Embryonic facial prominence (tissue), 1 donor: ENCODE data around the gene DSP.

Source experiments
- DNase-seq: peaks from one replicate; pipeline ENCODE4 v3.0.0-alpha.2; 2016; ENCODE audit errors: extremely low spot score

The DSP gene

GRCh38 chr6:7559651-7560385, 18.3 kb downstream of the DSP start:
- DNase-seq, result no peak

GRCh38 chr6:7561153-7561964, 19.9 kb downstream of the DSP start:
- DNase-seq, result no peak

DNA sequence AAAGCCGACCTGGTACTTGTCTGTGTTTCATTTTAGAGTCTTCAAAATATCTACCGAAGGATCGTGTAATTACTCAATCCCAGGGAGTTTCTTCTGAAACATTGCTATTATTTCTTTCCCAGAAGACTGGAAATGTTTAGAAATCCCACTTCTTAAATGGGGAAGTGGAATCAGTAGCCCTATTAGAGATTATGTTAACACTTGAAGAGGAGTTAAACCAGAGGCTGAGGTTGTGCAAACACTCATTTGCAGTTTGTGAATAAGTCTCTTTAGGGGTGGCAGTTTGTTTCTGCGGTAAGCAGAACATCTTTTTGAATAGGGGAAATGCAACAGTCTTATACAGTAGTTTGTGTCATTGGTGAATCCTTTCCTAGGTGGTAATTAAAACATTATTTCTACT, 21.3 kb downstream of the DSP start:
- DNase-seq, result no peak

- DNase-seq, result no peak
Observed at GRCh38 chr6:7566107-7566506, 24.6 kb downstream of the DSP start.

- DNase-seq, result no peak
Observed at GRCh38 chr6:7566617-7567173, 25.2 kb downstream of the DSP start.

- no peak for DNase-seq
Observed at GRCh38 chr6:7568021-7568420, 26.6 kb downstream of the DSP start.

- no peak for DNase-seq
Observed at GRCh38 chr6:7569082-7569481, 27.6 kb downstream of the DSP start.

- no peak for DNase-seq
Observed at GRCh38 chr6:7572213-7572943, 30.9 kb downstream of the DSP start.

DNA sequence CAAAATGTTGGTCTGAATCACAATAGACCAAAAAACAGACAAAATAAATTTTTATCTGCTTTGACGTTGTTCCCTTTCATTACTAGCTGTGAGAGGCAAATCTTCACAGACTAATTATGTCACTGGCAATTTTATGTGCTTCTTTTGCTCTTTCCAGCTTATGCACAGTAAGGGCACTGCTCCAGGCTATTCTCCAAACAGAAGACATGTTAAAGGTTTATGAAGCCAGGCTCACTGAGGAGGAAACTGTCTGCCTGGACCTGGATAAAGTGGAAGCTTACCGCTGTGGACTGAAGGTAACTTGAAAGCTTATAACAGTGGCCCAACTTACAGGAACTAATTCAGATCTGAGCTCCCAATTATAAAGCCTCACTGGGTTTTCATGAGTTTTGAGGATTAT, 33.0 kb downstream of the DSP start:
- DNase-seq, result no peak

- no peak for DNase-seq
Observed at GRCh38 chr6:7578516-7578915, 37.0 kb downstream of the DSP start.

DNA sequence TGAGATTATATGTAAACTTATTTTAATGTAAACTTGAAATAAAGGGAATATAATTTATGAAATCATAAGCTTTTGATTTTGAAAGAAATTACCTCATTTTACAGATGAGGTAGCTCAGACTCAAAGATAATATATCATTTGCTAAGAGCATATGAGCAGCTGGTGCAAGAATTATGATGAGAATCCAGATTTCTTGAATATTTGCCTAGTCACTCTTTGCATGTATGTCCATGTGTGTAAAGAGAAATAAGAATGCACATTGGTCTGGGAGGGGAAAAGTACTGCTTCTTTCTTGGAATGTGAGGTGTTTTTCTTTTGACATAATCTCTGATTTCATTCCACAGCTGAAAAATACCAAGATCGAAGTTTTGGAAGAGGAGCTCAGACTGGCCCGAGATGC, 37.5 kb downstream of the DSP start:
- DNase-seq, result no peak

DNA sequence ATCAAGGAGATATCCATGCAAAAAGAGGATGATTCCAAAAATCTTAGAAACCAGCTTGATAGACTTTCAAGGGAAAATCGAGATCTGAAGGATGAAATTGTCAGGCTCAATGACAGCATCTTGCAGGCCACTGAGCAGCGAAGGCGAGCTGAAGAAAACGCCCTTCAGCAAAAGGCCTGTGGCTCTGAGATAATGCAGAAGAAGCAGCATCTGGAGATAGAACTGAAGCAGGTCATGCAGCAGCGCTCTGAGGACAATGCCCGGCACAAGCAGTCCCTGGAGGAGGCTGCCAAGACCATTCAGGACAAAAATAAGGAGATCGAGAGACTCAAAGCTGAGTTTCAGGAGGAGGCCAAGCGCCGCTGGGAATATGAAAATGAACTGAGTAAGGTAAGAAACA, 38.4 kb downstream of the DSP start:
- DNase-seq, result no peak

GRCh38 chr6:7580537-7580926, 39.1 kb downstream of the DSP start:
- no peak for DNase-seq

- DNase-seq, result no peak
Observed at GRCh38 chr6:7580927-7581618, 39.6 kb downstream of the DSP start.

- no peak for DNase-seq
Observed at GRCh38 chr6:7585287-7585930, 43.9 kb downstream of the DSP start.

GRCh38 chr6:7587631-7588100, 46.2 kb downstream of the DSP start:
- no peak for DNase-seq

- DNase-seq, result no peak
Observed at GRCh38 chr6:7588506-7588905, 47.0 kb downstream of the DSP start.

DNA sequence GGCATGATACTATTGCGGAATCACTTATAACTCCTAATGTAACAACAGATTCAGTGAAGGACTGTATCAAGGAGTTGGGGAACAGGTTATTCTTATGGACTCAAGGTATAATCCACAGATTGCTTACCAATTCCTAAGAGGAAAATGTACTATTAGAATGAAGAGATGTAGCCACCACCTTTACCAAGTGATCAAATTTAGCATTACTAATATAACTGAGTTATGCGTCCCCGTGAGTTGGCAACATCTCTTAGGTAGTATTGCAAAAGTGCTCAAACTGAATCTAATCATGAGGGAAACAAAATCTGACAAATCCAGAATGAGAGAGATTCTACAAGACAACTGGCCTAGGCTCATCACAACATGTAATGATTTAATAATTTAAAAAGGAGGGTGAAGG, 47.8 kb downstream of the DSP start:
- no peak for DNase-seq

GRCh38 chr6:7589949-7590917, 48.8 kb downstream of the DSP start, which contains the start of gene SNRNP48:
SNRNP48 (plus strand) TSS chr6:7590198; CDS start chr6:7590258, 60 bp downstream.
- DNase-seq, result peak; percentile 82

GRCh38 chr6:7590918-7591302, 49.4 kb downstream of the DSP start:
- no peak for DNase-seq
